Stimulated activated CD4-positive, alpha-beta T cell treated with anti-CD3 and anti-CD28 coated beads, Interleukin-4, amount 100 ng/mL, for 48 hours (primary cell): Measurements from ENCODE around the gene EXT2.

Experiments used
- DNase-seq, 2 donors: peaks; one replicate each; pipeline ENCODE4 v3.0.0-alpha.2; 2020; ENCODE audit warnings: low read depth in 2 of 2

Gene EXT2

DNA sequence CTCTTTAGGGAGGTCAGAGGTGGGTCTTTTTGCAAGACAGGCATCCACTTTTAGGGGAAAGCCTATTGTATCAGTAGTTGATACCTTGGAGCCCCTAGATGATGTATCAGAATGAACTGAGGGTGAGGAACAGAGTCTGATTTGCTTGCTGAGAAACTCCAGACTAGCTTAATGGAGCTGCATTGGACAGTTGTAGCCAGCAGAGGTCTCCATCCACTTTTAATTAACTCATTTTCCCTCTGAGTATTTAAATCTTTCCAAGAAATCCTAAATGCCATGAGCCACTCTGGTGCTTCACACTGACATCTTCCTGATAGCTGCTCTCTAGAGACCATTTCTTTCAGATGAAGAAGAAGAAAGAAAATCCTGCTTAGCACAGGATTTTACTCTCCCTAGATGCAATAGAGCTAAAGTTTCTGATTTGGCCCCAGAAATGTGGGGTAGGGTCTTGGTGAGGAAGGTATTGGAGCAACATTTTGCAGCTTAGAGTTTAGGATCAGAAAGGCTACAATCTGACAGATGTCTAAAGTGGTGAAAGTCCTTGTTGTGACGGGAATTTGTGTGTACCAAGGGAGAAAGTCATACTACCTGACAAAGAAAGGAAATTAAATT, 38.0 kb downstream of the EXT2 start:
- no peak for DNase-seq

DNA sequence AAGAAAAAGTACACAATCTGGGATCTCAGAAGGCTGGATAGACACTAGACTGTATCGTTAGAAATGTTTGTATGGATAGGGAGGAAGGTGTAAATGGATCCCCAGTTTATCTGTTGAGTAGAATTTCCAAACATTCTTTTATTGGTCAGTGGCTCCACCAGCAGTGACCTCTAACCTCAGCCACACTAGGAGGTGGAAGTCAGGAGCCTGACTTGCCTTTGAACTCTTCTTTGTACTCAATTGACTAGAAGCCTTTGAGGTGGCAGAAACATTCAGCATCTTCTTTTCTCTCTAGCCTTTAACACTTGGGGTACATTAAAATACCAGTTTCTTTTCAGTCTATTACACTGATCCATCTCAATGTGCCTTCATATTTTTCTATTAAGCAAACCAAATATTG, 39.1 kb downstream of the EXT2 start:
- DNase-seq = no peak

DNA sequence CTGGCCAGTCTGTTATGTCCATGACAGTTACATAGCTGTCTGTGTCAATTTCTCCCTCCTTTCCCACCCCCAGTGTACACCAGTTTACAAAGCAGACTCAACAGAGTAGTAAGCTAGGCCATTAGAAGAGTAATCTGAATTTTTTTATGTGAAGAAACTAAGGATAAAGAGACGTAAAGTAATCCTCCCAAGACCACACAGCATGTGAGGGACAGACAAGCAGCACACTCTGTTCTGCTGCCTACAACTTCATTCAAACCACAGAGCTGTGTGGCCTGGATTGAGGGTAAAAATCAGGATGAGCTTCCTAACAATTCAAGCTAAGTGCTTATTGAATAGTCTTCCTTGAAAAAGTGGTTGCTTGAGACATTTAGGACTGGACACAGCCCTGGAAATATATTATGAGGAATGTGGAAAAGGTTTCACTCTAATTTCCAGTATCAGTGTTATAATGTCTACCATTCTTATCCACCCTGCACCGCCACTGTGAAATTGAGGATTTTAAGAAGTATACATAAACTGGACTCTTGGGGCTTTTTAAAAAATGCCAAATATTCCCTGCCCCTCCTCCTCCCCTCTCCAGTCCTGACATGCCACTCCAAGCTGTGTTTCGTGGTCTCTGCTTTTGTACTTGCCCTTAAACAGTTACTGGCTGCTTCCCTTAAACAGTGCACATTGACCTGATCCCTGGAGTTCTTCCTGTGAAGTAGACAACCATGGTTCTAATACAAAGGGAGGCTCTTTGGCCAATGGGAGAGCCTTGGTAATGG, 40.9 kb downstream of the EXT2 start:
- no peak for DNase-seq

DNA sequence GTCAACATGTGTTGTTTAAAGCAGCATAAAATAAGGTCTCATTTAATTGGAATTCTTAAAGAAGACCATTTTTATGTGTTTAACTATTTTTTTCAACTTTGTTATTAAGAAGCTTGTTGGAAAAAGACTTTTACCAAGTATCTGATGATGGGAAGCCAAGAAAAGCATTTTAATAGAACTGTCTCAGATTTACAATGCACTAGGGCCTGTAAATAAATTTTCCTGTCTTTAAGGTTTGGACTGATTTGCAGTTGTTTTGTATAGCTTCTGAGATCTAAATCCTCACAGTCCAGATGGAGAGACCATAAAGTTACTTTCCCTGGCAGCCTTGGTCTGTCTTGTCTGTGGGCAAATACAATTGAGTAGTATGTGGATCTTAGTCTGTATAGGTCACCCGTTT, 41.6 kb downstream of the EXT2 start:
- no peak for DNase-seq

DNA sequence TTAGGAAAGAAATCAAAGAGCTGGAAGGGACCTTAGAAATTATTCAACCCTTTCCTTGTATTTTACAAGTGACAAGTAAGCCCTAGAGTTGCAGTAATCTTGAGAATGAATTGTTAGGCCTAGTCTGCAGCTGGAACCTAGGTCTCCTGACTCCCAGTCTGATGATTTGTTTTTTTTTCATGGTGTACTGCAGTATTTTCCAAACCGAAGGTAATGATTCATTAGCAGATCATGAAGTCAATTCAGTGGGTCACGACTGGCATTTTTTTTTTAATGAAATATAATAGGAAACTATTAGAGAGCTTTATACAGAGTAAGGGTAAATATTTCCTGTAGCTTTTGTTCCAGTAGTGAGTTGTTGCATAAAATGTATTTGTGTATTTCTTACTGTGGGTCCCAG, 42.8 kb downstream of the EXT2 start:
- no peak for DNase-seq

DNA sequence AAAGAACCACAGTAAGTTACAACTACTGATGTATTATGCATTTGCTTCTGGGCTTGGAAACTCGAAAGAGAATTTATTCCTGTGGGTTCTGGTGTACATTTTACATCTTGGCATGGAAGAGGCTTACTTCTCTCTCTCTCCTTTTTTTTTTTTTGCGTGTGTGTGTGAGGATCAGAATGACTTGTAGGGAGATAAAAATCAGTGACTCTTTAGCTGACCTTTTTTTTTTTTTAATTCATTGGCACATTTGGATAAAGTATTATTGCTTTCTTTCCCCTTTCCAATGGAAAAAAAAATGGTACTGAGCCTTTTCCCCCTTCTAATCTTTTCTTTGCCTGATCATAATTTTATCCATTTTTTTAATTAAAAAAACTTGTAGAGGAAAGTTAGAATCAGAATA, 43.5 kb downstream of the EXT2 start:
- DNase-seq = no peak

DNA sequence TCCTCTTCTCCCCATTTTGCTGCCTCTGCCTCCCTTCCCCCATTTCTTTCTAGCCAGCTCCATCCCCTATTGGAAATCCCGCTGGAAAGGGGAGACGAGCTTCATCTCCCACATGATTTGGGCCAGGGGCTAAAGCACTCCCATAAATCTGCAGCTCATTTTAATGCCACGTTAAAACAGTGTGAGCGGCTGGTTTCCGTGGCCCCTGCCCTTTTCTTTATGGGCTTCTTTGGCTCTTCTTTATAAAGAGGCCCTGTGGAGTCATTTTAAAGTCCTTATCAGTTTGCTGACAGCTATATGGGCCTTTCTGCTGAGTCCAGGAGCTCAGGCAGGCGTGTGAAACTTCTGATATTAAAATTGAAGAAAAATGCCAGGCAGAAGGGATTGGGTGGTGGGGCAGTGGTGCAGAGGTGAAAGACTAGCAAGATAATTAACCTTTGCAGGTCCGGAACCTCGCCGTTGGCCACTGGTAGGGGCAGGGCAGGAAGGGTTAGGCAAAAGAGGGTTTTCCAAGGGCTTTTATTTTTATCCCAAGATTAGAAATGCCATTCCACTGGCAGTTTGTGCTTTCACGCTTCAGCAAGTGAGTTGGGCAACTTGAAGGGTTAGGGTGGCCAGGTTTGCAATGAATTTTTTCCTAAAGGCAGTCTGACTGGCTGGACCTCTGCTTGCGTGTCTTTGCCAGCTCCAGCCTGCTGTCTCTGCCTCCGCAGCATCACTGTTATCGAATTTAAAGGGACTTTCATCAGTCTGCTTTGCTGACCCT, 44.3 kb downstream of the EXT2 start:
- no peak for DNase-seq

DNA sequence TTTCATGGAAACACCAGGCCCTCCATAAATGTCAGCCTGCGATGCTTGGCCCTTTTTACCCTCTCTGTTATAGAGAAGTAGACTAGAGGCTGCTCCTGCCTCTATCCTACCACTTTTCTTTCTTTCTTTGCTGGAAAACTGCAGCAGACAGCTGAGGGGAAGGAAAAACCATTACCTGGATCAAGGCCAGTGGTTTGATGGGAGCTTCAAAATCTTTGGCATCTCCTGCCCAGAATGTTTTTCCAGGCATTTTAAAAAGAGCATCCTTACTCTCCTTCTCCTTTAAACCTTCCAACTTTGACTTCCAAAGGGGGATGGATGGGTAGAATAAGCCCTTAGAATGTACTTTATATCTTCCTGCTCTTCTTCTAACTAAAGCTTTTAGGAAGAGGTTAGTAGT, 44.9 kb downstream of the EXT2 start:
- DNase-seq = no peak

DNA sequence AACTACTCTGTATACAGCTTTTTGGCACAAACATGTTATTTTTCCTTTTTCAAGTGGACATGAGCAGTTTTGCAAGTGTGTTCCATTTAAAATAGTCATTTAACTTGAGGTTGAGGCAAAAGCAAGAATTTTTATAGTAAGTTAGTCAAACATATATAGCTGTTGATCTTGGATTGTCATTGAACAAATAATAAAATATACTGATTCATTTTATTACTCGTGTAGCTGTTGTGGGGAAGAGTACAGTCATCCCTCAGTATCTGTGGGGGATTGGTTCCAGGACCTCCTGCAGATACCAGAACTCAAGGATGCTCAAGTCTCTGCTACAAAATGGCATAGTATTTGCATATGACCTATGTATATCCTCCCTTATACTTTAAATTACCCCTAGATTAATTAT, 45.3 kb downstream of the EXT2 start:
- DNase-seq = no peak

DNA sequence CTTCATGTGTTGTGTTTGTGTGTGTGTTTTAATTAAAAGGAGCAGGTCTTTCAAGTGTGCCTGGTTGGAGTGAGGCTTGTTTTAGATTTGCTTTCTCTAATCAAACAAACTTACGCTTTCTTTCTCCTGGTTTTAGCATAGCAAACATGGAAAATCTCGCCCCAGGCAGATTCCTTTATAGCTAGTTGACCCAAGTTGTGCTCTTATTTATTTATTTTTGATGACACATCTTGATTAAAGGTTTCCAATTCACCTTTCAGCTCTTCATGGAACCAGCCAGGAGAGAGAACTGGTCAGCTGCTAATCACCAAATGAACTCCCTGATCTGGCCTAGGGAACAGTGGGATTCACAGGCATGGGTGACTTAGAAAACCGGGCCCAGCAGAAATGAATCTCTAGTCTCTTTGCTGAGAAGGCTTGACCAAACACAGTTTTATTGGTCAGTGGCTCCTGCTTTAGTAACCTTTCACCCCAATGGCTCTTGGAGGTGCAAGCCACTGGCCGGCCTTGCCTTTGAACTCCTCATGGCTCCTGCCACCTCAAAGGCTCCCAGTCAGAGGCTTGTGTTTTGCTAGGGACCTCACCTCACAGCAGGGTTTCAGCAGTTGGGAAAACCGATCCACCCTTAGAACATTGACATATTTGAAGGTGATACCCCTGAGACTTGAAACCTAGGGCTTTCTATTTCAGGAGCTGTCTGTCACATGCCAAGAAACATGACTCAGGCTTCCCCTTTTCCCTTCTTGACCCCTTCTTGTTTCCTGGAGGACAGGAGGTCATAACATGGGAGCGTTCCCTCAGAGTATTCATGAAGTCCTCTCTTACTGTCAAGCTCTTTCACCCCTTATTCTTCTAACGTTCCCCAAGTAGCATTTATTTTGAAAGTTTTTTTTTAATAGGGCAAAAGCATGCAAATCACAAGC, 48.8 kb downstream of the EXT2 start:
- DNase-seq = no peak

DNA sequence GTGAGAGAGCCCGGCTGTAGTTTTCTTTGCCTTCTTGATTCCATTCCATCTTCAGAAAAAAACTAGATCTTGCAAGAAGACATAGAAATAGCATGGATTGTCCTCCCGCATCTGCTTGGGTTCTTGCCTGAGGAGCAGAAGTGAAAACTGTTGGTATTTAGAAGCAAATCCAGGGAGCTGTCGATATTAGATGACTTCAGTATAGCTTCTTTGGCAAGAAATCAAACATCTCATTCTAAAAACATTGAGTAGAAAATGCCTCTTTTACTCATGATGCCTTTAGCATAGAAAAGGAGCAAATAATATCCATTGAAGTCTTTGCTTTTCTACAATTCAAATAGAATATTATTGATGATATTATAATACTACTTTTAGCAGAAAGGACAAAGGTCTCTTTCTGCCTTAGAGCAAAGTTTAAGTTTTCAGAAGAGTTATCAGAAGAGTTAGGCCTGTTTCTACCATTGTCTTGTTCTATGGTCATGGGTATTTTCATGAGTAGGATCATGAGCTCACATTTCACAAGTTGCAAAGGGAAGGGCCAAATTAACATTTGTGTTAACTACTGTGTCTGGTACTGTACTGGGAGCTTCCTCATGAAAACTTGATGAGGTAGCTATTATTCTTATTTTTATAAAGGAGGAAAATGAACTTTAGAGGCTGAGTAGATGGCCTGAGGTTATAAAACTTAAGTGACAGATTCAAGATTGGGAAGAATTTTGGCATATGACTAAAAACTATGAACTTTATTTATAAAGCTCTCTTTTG, 49.7 kb downstream of the EXT2 start:
- DNase-seq = no peak

DNA sequence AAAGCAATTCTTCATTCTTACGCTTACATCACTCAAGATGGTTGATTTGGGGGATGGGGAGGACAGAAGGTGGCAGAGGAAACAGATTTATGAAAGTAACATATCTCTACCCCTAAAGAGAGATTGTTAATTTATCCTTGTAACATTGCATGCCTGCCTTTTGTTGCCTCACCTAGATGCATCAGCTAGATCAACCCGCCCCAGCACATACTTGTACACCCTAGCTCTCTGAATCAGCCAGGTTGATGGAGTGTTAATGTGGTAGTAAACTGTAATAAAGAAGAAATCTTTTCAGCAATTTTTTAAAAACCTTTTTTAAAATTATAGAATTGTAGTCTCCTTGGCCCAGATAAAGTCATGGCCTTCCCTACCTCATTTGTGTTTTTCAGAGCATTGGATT, 51.5 kb downstream of the EXT2 start:
- DNase-seq = no peak

DNA sequence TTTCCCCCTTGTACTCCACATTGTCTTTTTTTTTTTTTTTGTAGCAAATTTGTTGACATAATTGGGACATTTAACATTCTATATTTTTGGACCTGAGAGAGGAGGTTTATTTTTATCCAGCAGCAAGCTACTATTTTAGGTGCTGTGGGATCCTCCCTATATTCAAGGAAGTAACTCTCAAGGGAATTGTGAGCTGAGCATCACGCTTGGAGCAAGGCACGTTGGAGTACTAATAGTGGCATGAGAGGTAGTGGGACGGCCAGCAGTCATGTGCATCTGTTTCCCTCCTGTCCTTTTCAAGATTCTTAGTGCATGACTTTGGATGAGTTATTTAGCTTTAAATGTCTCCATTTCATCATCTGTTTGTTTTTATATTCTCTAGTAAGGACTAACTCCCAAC, 52.3 kb downstream of the EXT2 start:
- DNase-seq = no peak

DNA sequence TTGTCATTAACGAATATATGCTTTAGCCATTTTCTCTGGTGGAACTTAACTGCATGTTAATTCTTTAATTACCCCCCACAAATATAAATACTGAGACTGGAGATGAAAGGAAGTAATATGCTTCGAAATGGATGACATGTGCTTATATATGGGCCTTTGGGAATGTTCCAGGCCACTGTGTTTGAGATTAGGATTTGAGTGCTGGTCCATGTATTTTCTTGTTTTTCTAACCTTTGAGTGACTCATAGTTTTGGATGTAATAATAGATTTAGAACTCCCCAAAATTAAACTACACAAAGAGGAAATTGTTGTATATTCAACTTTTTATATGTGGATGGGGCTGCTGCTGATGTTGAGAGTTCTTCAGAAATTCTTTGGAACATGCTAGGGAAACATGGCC, 54.2 kb downstream of the EXT2 start:
- DNase-seq = no peak

DNA sequence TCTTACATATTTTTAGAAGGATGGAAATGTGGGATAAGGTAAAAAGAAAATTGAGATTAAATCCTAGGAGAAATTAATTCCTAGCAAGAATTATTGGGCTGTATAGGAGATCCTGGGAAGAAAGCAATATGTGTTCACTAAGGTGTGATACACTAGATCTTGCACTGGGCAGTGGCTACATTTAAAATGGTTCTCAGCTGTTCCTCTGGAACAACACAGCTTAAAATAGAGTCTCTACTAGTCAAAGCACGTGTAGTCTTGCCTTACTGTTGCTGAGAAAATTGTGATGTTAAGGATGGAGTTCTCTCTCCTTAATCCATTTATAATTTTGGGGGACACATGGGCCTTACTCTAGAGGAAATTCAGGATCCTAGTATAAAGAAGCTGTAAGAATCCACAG, 54.9 kb downstream of the EXT2 start:
- no peak for DNase-seq

DNA sequence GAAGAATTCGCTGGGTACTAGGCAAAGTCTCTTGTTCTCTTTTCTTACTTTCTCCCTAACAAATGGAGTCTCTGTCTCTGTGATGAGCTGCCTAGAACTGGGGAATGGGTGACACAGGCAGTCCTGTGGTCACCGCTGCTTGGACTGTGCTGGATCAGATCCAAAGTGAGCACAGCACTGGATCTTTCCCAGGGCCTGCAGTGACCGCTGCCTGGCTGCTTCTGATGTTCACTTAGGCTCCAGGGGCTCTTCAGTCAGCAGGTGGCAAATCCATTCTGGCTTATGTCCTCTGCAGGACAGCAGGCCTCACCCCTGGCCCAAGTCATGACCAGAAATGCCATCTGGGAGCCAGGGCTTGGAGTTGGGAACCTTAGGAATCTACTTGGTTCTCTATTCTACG, 61.5 kb downstream of the EXT2 start:
- DNase-seq = no peak

DNA sequence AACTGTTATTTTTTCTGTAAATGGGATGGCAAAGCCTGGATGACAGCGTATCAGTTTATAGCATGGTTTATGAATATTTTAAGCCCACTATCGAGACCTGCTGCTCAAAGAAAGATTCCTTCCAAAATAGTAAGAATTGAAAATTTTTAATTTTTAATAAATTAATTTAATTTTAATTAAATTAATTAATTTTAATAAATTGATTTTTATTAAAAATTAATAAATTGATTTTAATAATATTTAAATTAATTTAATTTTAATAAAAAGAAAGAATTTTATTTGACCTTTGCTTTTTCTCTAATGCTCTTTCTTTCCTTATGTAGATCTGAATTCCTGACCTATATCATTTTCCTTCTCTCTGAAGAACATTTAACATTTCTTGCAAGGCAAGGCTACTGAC, 62.9 kb downstream of the EXT2 start:
- no peak for DNase-seq

DNA sequence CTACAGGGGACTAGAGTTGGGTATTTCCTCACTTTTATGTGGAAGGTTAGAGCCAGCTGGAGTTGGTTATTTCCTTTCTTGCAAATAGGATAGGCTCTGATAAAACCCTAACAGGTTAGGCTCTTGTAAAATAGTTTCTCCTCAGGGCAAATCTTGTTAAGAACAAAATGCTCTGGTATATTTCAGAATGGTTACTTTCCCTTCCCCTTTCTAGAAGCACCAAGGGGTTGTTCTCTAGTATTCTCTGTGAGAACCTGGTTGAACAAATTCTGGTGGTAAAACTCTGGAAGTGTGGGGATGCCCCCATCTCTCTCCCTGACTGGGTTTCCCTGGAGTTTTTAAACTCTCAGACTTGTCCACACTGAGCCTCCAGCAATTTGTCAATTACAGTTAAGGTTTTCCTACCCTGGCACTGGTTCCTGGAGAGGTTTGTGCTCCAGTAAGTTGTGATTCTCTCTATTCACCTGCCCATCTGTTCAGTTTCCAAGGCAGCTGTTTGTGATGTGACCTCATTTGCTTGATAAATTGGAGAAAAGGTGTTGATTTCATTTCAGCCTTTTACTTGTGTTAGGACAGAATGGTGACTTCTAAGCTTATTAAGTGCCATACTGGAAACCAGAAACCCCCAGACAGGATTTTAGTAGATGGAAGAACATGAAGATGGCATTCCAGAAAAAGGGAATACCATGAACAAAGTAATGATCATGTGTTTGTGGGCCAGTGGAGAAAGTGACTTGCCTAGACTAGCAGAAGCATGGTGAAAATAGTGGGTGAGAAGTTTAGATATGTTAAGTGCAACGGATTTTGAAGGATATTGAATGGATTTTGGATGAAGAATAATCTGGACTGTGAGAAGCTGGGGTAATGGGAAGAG, 64.6 kb downstream of the EXT2 start:
- DNase-seq = no peak

DNA sequence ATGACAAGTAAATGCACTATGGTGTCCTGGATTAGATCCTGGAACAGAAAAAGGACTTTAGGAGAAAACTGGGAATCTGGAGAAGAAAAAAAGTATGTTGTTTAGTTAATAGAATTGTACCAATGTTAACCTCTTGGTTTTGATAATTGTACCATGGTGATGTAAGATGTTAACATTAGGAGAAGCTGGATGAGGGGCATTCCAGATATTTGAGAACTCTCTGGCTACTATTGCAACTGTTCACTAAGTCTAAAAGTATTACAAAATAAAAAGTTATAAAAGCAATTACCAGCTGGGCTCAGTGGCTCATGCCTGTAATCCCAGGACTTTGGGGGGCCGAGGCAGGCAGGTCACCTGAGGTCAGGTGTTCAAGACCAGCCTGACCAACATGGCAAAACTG, 66.5 kb downstream of the EXT2 start:
- DNase-seq = no peak

DNA sequence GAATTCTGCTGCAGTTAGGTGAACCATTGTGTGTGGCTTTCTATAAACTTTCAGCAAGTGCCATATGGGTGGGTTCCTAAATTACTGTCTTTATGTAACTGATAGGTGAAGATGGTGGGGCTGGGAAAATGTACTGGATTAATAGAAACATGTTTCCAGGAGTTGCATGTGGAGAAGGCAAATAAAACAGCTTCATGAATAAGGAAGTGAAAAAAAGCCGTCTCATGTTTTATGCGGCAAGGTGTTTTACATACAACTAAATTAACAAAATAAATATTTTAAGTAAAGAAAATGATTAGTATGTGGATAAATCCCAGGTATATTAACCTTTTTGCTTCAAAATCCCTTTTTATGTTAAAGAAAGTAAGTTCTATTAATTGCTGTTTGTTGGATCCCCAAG, 67.2 kb downstream of the EXT2 start:
- DNase-seq = no peak
